HepG2 (cell line): ENCODE results near the gene OTOP2. TPM values are rescaled to one million over a fixed set of nuclear protein-coding genes. Genes with fewer than 3 reads are reported as not detected.

Experiments
- GATA4 ChIP-seq: sonication (generic); IDR thresholded peaks from 2 replicates; pipeline ENCODE4 v1.6.1; 2016; ENCODE audit warnings: antibody characterized with exemption, low read depth, borderline replicate concordance
- HOXD1 ChIP-seq: sonication (generic); formaldehyde crosslinking; IDR thresholded peaks from 2 replicates; pipeline ENCODE4 v1.5.0; 2020; ENCODE audit warnings: missing genetic modification reagents
- LCORL ChIP-seq, 2 experiments: fragments of 450-650 bp in 1 of 2; sonication (generic) in 1 of 2; formaldehyde crosslinking in 1 of 2; IDR thresholded peaks; 2 replicates each; pipeline versions ENCODE4 v1.5.0 to v1.6.1; 2017 to 2020; ENCODE audit warnings: antibody characterized with exemption in 1 of 2, missing genetic modification reagents in 1 of 2
- NCOA1 ChIP-seq: sonication (generic); formaldehyde crosslinking; IDR thresholded peaks from 2 replicates; pipeline ENCODE4 v1.9.0; 2021; ENCODE audit warnings: missing genetic modification reagents
- PCBP1 ChIP-seq: fragments of 200-400 bp; formaldehyde crosslinking; IDR thresholded peaks from 2 replicates; pipeline ENCODE4 v1.6.1; 2017; ENCODE audit warnings: mild to moderate bottlenecking, low read depth, low read length, borderline replicate concordance
- PHF5A ChIP-seq: IDR thresholded peaks from one replicate; pipeline ENCODE4 v1.6.1; 2018; ENCODE audit warnings: low read depth, missing genetic modification reagents; ENCODE audit not compliant: unreplicated experiment
- RNF2 ChIP-seq: fragments of 450-650 bp; conservative IDR thresholded peaks from 2 replicates; pipeline ENCODE4 v1.6.1; 2016; ENCODE audit warnings: low read depth
- SPEN ChIP-seq: sonication (generic); formaldehyde crosslinking; IDR thresholded peaks from 2 replicates; pipeline ENCODE4 v1.5.1; 2020; ENCODE audit warnings: low read depth, mild to moderate bottlenecking, missing genetic modification reagents
- TEAD3 ChIP-seq: optimal IDR thresholded peaks from 2 replicates; pipeline ENCODE3; 2016; ENCODE audit warnings: borderline replicate concordance
- ZBTB40 ChIP-seq, 2 experiments: fragments of 450-650 bp in 1 of 2; sonication (generic) in 1 of 2; formaldehyde crosslinking in 1 of 2; IDR thresholded peaks; 2 replicates each; pipeline versions ENCODE4 v1.6.1 to v1.8.0; 2016 to 2022; ENCODE audit warnings: antibody characterized with exemption in 1 of 2, mild to moderate bottlenecking in 1 of 2, missing genetic modification reagents in 1 of 2
- ZNF616 ChIP-seq: sonication (generic); formaldehyde crosslinking; IDR thresholded peaks from 2 replicates; pipeline ENCODE4 v1.5.0; 2020; ENCODE audit warnings: low read depth, mild to moderate bottlenecking, missing genetic modification reagents
- ZNF781 ChIP-seq: sonication (generic); formaldehyde crosslinking; IDR thresholded peaks from 2 replicates; pipeline ENCODE4 v1.5.1; 2020; ENCODE audit warnings: borderline replicate concordance, mild to moderate bottlenecking, missing genetic modification reagents; ENCODE audit errors: not compliant biosample characterization
- polyA plus RNA-seq, 8 experiments: library from polyadenylated mRNA; depleted of rRNA in 3 of 8; stranded (reverse) in 7 of 8; unstranded in 1 of 8; fragments of >200 nt; fragmentation: Illumina TruSeq in 4 of 8; extraction: Trizol in 4 of 8; gene quantifications; 2 replicates each; pipeline versions ENCODE4 v1.2.1 to v1.2.3, GENCODE V29; 2011 to 2016; ENCODE audit warnings: low read depth in 4 of 8, missing spikeins in 1 of 8, mixed read lengths in 1 of 8; ENCODE audit not compliant: insufficient read depth in 1 of 8
- total RNA-seq, 5 experiments: library from RNA; depleted of rRNA; stranded (reverse); fragments of >200 nt; fragmentation: Illumina TruSeq; extraction: Trizol; gene quantifications; 2 replicates each; pipeline ENCODE4 v1.2.3, GENCODE V29; 2016; ENCODE audit warnings: low read depth in 1 of 5
- TF ChIP-seq, protein P1 (sequence below): sonication (generic); formaldehyde crosslinking; IDR thresholded peaks from 2 replicates; pipeline ENCODE4 v1.5.0; 2020; ENCODE audit warnings: missing genetic modification reagents, mild to moderate bottlenecking, borderline replicate concordance
- TF ChIP-seq, protein P2 (sequence below): sonication (generic); formaldehyde crosslinking; IDR thresholded peaks from 2 replicates; pipeline ENCODE4 v1.4.0; 2020; ENCODE audit warnings: missing genetic modification reagents
- TF ChIP-seq, protein P3 (sequence below): sonication (generic); formaldehyde crosslinking; IDR thresholded peaks from 2 replicates; pipeline ENCODE4 v1.5.1; 2020; ENCODE audit warnings: mild to moderate bottlenecking, moderate library complexity, missing genetic modification reagents

OTOP2 gene
- total and polyA plus RNA-seq, 2 of the 13 experiments (the other 11 are each of a cell fraction or from before 2014, with no cell fraction given) = not detected

DNA sequence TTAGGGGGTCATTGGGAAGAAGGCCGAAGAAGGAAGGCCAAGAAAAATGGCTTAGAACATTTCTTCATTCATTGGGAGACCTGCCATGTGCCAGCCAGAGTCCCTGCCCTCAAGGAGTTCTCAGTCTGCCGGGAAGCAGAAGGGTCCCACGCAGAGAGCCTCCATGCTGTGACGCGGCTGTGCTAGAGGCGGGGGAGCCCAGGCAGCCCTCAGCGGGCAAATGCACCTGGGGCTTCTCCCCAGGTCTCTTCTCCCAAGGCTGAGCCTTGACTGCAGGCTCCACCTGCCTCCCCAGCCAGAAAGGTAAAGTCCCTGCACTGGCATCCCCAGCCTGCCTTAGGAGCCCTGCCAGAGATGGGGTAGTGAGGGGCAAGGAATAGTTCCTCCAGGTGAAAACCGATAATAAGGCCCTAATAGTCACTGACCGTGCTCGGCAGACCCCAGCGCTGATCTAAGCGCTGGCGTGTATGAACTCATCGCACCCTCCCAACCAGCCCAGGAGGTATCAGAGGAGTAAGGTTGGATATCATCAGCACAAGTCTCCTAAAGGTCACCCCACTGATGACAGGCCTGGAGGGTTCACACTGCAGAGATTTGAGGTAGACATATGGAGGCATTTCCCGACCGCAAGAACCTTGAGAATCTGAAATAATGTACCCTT, 57.4 kb downstream of the OTOP2 start (continued):
- no peak for TF ChIP-seq ZBTB40 (IDR thresholded peaks at IDR 0.05)
- no peak for TF ChIP-seq ZBTB40 (CRISPR knock-in tag; IDR thresholded peaks at IDR 0.05)
- TF ChIP-seq HOXD1 (CRISPR knock-in tag) = no peak
- TF ChIP-seq LCORL (IDR thresholded peaks at IDR 0.05) = no peak
- no peak for TF ChIP-seq LCORL (CRISPR knock-in tag; IDR thresholded peaks at IDR 0.05)
- TF ChIP-seq NCOA1 (CRISPR knock-in tag) = no peak
- TF ChIP-seq GATA4 = no peak
- no peak for TF ChIP-seq TEAD3
- TF ChIP-seq ZNF781 (CRISPR knock-in tag) = peak; percentile 16
- no peak for TF ChIP-seq RNF2
- TF ChIP-seq, protein P1, sequence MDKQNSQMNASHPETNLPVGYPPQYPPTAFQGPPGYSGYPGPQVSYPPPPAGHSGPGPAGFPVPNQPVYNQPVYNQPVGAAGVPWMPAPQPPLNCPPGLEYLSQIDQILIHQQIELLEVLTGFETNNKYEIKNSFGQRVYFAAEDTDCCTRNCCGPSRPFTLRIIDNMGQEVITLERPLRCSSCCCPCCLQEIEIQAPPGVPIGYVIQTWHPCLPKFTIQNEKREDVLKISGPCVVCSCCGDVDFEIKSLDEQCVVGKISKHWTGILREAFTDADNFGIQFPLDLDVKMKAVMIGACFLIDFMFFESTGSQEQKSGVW (CRISPR knock-in tag) = 0 out of 2 replicates have a peak, but pooled peaks have one; percentile 12
- TF ChIP-seq, protein P2, sequence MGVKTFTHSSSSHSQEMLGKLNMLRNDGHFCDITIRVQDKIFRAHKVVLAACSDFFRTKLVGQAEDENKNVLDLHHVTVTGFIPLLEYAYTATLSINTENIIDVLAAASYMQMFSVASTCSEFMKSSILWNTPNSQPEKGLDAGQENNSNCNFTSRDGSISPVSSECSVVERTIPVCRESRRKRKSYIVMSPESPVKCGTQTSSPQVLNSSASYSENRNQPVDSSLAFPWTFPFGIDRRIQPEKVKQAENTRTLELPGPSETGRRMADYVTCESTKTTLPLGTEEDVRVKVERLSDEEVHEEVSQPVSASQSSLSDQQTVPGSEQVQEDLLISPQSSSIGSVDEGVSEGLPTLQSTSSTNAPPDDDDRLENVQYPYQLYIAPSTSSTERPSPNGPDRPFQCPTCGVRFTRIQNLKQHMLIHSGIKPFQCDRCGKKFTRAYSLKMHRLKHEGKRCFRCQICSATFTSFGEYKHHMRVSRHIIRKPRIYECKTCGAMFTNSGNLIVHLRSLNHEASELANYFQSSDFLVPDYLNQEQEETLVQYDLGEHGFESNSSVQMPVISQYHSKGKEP (CRISPR knock-in tag) = no peak
- peak; percentile 14; the same call in 1 of the 2 replicates for TF ChIP-seq ZNF616 (CRISPR knock-in tag)
- no peak for TF ChIP-seq SPEN
- TF ChIP-seq, protein P3, sequence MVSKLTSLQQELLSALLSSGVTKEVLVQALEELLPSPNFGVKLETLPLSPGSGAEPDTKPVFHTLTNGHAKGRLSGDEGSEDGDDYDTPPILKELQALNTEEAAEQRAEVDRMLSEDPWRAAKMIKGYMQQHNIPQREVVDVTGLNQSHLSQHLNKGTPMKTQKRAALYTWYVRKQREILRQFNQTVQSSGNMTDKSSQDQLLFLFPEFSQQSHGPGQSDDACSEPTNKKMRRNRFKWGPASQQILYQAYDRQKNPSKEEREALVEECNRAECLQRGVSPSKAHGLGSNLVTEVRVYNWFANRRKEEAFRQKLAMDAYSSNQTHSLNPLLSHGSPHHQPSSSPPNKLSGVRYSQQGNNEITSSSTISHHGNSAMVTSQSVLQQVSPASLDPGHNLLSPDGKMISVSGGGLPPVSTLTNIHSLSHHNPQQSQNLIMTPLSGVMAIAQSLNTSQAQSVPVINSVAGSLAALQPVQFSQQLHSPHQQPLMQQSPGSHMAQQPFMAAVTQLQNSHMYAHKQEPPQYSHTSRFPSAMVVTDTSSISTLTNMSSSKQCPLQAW (CRISPR knock-in tag) = peak; percentile 48; the same call in 1 of the 2 replicates
- no peak for TF ChIP-seq PCBP1
- TF ChIP-seq PHF5A (CRISPR knock-in tag) = no peak
